ENCODE results near the gene TSPYL2. TPM values are rescaled to one million over a fixed set of nuclear protein-coding genes. Genes with fewer than 3 reads are reported as not detected.

TSPYL2 gene
- total RNA-seq (ENCODE audit: low replicate concordance) = 29.0 and 30.1 TPM in 2 replicates
- long read RNA-seq, partial matches to known transcripts = 0 of 3 reads
- long read RNA-seq, other reads (novel, unspliced or antisense) = 1 of 3 reads

DNA sequence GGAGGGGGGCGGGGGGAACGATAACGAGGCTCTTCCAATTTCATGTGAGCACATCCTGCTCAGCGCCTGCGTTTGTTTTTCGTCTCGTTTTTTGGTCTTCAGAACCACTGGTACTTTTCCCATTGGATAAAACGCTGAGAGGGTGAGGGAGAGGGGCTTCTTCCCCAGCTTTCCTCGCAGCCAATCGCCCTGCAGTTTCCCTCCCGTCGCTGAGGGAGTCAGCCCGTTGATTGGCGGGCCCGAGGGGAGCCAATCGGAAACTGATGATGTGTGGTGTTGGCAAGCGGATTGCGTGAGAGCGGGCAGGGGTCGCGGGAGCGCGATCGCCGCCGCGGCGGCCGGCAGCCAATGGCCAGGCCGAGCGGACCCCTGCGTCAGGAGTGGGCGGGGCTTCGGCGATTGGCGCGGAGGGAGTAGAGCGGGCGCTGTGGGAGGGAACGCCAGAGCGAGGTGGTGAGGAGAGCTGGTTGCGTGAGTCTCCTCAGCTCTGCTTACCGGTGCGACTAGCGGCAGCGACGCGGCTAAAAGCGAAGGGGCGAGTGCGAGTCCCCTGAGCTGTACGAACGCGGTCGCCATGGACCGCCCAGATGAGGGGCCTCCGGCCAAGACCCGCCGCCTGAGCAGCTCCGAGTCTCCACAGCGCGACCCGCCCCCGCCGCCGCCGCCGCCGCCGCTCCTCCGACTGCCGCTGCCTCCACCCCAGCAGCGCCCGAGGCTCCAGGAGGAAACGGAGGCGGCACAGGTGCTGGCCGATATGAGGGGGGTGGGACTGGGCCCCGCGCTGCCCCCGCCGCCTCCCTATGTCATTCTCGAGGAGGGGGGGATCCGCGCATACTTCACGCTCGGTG is at the start of gene TSPYL2:
TSS of gene TSPYL2 (plus strand) at position 443 of the 848 bp plus-strand sequence. CDS start at position 575, 132 bp downstream.
- Mint-ChIP-seq H3K4me1 (ENCODE audit: unreplicated experiment) (peaks cover 27% of the 10 kb centered on the region), H3K27me3 (no peaks in the 10 kb centered on the region), H3K4me3 (peak within 1 kb of the TSS; percentile 95), H3K27ac (peak within 1 kb of the TSS; percentile 97), H3K9me3 (no peaks in the 10 kb centered on the region), H3K36me3 (peaks cover 13% of the 10 kb centered on the region)
- peak; percentile 93 for DNase-seq (ENCODE audit: extremely low spot score, unreplicated experiment)
- TF ChIP-seq, protein P1, sequence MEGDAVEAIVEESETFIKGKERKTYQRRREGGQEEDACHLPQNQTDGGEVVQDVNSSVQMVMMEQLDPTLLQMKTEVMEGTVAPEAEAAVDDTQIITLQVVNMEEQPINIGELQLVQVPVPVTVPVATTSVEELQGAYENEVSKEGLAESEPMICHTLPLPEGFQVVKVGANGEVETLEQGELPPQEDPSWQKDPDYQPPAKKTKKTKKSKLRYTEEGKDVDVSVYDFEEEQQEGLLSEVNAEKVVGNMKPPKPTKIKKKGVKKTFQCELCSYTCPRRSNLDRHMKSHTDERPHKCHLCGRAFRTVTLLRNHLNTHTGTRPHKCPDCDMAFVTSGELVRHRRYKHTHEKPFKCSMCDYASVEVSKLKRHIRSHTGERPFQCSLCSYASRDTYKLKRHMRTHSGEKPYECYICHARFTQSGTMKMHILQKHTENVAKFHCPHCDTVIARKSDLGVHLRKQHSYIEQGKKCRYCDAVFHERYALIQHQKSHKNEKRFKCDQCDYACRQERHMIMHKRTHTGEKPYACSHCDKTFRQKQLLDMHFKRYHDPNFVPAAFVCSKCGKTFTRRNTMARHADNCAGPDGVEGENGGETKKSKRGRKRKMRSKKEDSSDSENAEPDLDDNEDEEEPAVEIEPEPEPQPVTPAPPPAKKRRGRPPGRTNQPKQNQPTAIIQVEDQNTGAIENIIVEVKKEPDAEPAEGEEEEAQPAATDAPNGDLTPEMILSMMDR (conservative IDR thresholded peaks at IDR 0.05) = no peak

DNA sequence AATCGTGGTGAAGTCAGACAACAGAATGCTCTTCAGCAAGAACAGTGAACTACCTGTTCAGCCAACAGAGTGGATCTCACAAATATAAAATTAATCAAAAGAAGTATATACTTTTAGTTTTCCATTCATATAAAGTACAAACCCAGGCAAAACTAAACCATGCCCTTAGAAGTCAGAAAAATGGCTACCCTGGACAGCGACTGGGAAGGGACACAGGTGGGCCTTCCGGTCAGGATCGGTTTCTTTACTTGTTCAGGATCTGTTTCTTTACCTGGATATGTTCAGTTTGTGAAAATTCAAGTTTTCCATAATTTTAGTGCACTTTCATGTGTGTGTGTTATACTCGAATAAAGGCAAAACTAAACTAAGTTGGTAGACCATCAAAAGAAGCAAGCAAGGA is 46.0 kb upstream of the TSPYL2 start:
- Mint-ChIP-seq H3K27me3 (peaks cover 7% of the 10 kb centered on the region), H3K4me3 (no peak overlapping the region), H3K4me1 (ENCODE audit: unreplicated experiment) (no peaks in the 10 kb centered on the region), H3K27ac (no peak overlapping the region), H3K9me3 (no peaks in the 10 kb centered on the region), H3K36me3 (no peaks in the 10 kb centered on the region)
- TF ChIP-seq, protein P1 (conservative IDR thresholded peaks at IDR 0.05) = no peak
- peak; percentile 4 for DNase-seq (ENCODE audit: extremely low spot score, unreplicated experiment)

DNA sequence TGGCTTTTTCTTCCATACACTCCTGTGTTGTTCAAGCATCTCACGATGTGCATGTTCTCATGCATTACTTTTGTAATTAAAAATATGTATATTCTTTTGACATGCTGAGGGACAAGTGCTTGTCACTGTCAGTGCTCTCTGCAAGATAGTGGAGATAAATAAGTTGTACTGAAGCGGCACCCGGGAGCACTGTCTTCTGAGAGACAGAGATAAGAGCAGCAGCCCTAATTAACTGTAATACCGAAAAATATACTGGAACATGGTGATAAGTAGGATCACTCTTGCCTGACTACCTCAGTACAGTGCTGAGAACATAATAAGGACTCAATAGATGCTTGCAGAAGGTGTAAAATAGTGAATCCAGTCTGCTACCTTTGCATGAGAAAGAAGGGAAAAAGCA is 42.9 kb upstream of the TSPYL2 start:
- H3K4me1 Mint-ChIP-seq (ENCODE audit: unreplicated experiment) = no peaks in the 10 kb centered on the region
- H3K4me3 Mint-ChIP-seq = no peak overlapping the region
- TF ChIP-seq, protein P1 (conservative IDR thresholded peaks at IDR 0.05) = no peak
- no peaks in the 10 kb centered on the region for H3K9me3 Mint-ChIP-seq
- no peak overlapping the region for H3K27ac Mint-ChIP-seq
- H3K27me3 Mint-ChIP-seq = peaks cover 6% of the 10 kb centered on the region
- DNase-seq (ENCODE audit: extremely low spot score, unreplicated experiment) = no peak
- H3K36me3 Mint-ChIP-seq = no peaks in the 10 kb centered on the region

DNA sequence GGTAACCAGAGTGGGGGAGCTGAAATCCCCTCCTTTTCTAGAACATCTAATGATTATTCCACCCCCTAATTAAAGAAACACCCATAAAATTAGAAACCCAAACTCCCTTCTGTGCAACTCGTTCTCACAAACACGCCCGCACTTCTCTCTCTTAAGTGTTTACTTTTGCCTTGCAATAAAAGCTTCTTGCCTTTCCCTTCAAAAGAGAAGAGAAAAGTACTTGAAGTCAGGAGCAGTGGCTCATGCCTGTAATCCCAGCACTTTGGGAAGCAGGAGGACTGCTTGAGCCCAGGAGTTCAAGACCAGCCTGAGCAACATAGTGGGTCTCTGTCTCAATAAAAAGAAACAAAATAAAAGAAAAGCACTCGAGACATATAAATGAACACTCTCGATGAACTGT is 37.2 kb upstream of the TSPYL2 start:
- TF ChIP-seq, protein P1 (conservative IDR thresholded peaks at IDR 0.05) = no peak
- no peak for DNase-seq (ENCODE audit: extremely low spot score, unreplicated experiment)
- Mint-ChIP-seq H3K4me3 (no peak overlapping the region), H3K9me3 (no peaks in the 10 kb centered on the region), H3K27ac (no peak overlapping the region), H3K27me3 (no peaks in the 10 kb centered on the region), H3K36me3 (no peaks in the 10 kb centered on the region), H3K4me1 (ENCODE audit: unreplicated experiment) (peaks cover 5% of the 10 kb centered on the region)

DNA sequence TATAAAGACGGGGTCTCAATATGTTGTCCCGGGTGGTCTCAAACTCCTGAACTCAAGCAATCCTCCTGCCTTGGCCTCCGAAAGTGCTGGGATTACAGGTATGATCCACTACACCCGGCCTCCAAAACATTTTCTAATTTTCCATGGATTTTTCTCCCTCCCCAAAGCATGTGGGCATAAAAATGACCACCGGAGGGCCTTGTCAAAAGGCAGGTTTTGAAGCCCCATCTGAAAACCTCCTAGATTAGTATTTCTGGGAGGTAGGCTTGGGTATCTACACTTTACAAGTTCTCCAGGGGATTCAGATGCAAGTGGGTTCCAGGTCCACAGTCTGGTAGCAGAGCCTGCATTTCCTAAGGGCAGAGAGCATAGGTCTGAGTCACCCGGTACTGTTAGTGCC is 34.9 kb upstream of the TSPYL2 start:
- Mint-ChIP-seq H3K27ac (no peak overlapping the region), H3K36me3 (no peaks in the 10 kb centered on the region), H3K4me3 (peak overlapping the region; percentile 73), H3K27me3 (no peaks in the 10 kb centered on the region), H3K4me1 (ENCODE audit: unreplicated experiment) (peaks cover 5% of the 10 kb centered on the region), H3K9me3 (no peaks in the 10 kb centered on the region)
- TF ChIP-seq, protein P1 (conservative IDR thresholded peaks at IDR 0.05) = peak; percentile 63
- no peak for DNase-seq (ENCODE audit: extremely low spot score, unreplicated experiment)

Data from type B pancreatic cell (in vitro differentiated cells).